Measurements from ENCODE around the gene LDAH.
A peak's percentile ranks its signal among the peaks of the same experiment; 100 is the strongest.

LDAH gene

DNA sequence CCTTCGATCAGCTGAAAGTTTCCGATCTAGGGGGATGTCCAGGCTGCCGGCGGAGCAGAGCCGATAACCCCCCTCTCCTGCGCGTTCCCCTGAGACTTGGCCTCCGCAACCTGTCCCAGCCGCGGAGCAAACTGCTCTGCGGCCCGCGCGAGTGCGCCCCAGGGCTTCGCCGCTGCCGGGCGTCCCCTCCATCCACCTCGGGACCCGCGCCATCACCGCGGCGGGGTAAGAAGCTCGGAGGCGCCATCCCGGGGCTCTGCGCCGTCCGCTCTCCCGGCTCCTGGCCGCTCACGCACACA, 156.9 kb downstream of the LDAH start:
- DNase-seq = no peak

DNA sequence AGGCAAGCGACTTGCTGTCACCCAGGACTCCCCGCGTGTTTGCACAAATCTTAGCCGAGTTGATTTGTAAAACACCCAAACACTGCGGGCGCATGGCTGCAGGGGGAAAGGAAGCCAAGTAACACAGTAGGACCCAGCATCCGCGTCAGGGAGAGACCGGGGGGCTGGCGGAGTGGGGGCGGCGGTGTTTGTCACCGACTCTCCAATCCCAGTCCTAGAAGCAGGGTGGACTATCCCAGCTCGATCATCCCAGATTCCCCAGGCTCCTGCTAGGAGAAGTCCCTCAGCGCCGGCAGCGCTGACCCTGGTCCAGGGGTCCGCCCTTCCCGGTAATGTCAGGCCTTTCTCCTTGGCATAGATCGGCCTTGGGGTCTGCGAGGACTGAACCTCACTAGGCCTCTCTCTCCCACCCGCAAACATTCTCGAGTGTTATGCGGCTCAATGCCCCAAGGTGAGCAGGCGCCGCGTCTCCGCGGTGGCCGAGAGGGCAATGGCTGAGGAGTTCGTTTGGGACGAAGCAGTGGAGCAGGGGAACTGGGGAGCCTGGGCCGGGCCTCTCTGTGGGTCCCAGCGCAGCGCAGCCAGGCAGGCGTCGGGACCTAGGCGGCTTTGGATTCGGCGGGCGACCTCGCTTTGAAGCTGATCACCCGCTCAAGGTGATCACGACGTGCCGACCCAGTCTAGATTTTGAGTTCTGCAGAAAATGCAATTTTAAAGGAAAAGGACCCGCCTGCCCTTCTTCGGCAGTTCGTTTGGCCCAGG, 157.5 kb downstream of the LDAH start:
- DNase-seq = no peak

DNA sequence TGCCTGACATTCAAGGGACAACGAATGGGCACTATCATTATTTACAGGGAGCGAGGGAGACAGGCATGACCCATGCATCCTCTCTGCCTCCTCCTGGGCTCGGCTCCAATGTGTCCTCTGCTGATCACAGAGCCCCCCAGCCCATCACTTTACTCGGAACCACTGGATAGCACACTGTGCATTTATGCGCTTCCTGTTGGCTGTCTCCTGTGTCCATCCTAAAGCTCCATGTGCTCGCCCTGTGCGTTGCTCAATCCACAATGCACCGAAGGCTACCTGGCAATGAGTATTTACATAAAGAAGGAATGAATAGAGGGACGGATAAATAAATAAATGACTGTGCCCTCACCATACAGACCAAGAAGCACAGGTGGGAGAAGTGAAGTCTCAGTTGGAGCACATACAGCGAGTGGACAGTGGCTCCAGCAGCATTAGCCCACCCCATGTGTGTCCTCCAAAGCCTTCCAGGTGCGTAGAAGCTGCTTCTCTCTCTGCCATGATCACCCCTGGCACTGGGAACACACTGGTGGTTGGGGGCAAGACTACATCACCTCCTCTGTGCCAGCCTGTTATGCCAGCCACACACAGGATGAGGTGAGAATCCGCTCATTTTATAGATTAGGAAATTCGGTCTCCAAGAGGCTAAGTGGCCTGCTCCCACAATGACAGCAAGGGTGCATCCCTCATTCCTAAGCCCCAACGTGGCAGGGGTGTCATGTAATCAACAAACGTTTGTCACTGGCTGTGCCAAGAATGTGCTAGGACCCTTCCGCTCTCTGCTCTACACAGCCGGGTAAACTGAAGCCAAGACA, 158.3 kb downstream of the LDAH start:
- no peak for DNase-seq

DNA sequence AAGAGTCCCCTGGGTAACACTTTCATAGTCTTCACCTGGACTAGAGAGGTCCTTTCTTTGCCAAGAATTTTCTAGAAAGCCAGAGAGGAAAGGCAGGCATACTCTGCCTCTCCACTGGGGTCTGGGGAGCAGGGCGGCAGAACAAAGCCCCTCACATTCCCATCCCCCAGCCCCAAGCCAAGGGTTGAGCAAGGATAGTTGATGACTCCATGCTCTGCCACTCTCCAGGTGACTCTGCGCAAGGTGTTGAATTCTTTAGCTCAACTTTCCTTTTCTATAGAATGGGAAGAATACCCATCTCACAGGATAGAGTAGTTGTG, 158.9 kb downstream of the LDAH start:
- no peak for DNase-seq

DNA sequence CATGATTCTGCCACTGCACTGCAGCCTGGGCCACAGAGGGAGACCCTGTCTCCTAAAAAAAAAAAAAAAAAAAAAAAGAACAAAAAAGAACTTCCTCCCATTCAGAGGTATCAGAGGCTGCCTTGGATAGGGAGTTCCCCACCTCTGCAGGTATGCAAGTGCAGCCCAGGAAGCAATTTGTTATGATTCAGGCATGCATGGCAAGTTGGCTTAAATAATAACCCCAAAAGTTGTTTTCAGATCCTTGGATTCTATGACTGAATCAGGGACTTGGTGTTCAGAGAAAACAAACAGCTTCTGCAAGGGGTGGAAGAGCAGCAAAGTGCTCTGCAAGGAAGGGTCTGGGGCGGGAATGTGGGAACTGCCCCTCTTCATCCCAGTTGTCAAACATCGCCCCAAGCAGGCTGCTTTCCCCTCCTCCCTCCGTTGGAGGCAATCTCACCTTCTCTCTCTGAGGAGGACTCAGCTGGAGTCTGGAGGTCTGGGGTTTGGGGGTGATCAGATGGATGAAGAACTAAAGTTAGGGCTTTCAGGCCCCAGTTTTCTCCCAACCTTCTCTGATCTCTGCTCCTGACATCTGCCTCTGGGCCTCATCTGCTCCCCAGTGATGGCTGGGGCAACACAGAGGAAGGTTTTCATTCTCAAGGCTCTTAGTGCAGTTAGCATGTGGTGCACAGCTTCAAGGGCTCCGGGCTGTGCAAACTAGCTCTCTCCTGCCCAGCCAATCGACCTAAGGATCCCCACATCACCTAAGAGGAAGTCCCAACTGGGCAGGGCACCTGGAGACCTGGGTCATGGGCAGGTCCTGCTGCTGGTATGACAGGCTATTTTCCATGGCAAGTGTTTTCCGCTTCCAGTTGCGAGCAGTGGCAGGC, 159.5 kb downstream of the LDAH start:
- no peak for DNase-seq

DNA sequence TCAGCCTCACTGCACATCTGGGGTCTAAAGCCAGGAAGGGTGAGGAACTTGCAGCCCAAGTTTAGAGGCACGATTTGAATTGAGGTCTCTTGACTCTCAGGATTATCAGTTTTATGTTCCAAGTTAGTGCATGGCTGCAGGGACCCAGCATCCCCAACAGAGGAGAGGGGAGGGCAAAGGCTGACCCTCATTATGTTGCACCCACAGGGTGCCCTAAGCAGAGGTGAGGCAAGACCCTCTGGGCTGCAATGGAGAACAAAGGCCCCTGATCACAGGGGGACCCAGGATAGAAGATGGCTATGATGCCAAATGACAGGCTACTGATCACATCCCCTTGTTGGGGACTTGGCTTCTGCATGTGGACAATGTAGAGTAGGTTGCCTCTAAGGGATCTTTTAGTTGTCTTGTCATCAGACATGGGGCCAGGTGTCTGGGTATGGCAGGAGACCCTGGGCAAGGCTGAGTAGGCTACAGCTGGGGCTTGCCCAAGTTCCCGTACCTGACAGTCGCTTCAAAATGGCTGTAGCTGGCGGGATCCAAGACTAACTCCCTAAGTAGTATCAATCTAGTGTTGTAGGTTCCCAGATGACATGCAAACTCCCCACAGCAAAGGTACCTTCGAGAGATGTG, 160.5 kb downstream of the LDAH start:
- no peak for DNase-seq

DNA sequence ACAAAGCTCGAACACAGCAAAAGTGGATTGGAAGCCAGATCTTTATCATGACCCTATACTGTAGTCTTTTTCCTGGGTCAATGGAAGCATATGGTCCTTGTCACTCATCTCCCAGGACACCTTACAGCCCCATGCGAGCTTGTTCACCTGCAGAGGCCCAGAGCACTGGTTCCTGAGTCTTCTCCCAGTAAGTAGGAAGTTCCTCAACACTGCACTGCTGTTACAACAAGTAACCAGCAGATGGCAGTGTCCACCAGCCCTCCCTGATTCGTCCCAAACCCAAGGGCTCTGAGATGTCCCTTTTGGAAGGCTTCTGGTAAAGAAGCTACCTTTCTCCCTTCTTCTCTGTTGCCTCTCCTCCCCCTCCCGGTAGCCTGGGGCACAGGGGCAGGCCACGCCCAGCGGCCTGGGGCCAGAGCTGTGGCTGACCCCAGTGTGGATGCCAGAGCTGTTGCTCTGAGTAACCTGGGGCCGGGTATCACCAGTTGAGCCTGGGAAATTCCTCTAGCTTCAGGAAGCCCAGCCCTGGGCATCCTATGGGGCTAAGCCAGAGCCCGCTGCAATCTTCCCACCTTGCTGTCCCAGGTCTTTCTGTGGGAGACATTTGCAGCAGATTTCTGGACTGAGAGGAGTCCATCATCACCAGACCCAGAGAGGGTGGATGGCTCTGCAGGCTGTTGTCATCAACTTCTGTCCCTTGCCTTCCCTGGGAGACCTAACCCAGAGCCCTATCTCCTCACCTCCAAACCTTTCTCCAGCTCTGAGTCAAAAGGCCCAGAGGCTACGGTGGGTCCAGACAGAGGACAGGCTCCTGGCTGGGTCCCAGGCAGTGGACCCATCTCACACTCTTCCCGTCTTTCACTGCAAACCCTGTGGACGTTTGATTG, 161.2 kb downstream of the LDAH start:
- DNase-seq = peak; percentile 53 to 61

DNA sequence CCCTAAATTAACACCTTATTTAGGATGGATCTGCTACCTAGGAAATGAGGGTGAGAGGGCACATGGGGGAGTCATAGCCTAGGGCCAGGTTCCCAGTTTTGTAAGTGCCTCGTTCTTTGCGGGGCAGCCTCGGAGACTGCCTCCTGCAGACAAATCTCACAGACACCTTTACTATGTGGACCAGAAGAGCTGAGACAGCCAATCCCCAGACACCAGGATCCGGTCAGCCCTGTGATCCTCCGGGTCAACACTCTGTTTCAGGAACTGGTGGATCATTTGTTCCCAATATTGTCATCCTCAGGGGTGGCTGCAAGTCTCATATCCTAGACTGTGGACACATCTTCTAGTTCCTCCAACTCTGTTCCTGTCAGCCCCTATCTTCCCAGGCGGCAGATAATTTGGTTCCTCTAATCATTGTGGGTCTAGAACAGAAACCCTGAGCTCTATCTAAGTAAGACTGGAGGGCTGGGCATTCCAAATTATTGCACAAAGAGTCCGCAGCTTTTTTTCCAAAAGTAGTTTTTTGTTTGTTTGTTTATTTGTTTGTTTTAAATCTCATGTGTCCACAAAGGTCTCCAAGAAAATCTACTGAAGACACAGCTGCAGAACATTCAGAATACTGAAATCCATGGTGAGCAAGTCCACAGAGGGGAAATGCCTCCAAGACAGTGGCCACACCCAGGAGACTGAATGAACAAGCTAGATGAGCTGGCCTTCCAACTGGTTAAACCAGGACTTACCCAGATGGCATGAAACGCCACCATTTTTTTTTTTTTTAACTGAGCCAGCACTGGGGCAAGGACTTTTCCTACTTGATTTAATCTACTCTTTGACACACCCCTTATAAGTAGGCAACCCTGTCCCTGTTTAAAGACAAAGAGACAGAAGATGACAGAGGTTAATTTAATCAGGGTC, 162.1 kb downstream of the LDAH start:
- no peak for DNase-seq

DNA sequence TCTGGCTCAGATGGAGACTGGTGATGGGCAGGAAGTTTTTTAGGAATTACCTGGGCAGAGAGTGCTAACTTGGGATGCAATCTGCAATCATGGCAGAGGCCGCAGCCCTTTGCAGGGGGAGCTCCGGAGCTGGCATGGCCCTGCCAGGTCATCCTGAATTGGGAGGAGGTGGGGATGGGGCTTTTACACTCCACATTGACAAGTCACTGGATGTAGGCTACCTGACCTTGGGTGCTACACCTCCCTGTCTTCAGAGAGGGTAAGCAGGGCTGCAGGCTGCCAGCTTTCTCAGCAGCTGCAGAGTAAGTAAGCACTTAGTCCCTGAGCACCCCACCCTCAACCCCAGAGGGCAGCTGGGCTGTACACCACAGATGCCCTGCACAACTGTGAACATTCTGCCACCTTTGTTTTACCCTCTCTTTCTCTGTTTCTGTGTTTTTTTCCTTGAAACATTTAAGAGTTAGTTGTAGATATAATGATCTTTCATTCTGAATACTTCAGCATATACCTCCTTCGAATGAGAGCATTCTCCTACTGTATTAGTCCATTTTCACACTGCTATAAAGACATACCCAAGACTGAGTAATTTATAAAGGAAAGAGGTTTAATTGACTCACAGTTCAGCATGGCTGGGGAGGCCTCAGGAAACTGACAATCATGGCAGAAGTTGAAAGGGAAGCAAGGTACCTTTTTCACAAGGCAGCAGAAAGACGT, 165.2 kb downstream of the LDAH start:
- no peak for DNase-seq

DNA sequence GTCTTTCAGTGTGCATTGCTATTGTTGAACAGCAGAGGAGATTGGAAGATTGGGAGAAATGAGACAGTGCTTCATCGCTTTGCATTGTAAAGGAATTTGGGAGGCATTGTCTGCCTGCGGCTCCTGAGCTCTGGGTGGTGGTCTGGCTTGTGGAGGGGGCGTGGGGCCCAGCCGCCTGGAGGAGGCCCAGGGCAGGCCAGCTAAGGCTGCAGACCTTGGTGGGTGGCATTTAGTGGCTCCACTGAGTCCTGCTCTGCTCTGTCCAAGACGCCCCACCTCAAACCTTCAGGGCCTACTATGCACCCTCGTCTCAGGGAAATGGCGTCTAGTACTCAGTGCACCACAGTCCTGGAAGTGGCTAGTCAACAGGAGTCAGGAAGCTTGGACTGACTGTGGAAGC, 166.3 kb downstream of the LDAH start:
- DNase-seq = no peak

DNA sequence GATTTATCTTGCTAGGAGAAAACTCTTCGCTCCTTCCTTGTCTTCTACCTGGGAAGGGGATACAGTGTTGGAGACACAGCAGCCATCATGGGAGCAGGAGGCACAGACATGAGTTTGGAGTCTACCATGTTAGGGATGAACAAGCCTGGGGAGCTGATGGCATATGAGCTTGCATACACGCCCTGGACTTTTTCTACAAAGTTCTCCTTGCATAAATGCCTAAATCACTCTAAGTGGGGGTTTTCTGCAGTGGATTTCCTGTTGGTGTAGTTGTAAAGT, 168.4 kb downstream of the LDAH start:
- DNase-seq = no peak

DNA sequence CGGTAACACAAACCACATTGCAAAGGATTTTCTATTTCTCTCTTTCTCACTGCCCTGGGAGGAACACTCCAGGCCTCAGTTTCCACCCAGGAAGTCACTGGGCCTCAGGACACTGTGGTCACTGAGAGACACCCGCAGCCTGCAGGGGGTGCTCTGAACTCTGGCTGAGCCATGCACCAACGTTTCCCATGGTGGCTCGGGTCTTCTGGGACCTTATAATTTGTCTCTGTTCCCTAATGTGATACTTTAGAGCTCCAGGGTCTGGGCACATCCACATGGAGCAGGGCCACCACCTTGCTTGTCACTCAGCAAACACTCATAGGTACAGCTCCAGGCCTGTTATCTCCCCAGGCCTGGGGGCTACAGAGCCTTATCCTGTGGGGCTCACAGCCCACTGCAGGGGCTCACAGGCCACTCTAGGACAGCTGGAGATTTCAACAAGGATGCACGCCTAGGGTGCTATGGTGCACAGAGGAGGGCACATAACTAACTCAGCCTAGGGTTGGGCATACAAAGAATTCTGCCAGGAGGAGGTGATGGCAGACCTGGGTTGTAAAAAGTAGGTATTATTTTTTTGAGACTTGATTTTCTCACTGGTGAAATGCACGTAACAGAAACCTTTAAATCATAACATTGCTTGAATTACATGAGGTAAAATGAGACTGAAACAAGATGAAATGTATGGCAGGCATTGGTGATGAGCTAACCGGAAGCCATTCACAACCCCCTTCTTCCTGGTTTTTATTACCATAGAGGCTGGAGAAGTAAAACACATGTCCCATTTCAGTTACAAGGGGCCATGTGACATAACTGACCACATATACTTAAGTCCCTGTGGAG, 169.0 kb downstream of the LDAH start:
- no peak for DNase-seq

DNA sequence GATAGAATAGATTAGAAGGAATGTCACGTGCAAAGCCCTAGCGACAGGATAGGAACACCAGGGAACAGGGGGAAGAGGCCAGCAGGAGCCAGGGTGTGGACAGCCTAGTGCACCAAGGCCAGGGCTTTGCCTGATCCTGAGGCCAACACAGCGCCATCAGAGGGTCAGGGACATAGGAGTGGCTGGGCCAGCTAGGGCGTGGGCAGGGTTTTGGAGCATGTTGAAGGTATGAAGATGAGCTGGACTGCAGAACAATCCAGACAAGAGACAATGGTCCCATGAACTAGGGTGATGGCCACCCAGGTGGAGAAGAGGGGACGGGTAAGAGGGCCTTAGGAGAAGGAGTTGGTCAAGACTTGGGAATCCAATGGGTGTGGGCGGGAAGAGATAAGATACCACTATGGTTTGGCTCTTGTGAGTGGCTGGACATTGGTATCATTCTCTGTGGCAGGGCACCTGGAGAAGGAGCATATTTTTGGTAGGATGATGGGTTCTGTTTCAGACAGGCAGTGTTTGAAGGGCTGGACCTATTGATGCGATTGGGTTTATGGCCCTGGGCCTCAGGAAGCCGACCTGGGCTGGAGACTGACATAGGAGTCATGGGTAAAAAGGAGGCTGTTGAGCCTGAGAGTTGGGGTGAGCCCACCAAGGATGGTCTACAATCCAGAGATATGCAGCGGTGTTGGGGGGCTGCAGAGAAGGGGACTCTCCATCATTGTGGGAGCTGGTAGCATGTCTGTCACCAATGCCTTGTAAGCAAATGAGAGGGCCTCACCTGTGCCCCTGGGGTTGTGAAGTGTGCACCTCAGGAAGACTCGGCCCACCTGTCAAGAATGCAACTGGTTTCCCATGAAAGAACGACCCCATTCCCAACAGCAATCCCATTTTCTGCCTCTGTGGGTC, 170.0 kb downstream of the LDAH start:
- DNase-seq = no peak

DNA sequence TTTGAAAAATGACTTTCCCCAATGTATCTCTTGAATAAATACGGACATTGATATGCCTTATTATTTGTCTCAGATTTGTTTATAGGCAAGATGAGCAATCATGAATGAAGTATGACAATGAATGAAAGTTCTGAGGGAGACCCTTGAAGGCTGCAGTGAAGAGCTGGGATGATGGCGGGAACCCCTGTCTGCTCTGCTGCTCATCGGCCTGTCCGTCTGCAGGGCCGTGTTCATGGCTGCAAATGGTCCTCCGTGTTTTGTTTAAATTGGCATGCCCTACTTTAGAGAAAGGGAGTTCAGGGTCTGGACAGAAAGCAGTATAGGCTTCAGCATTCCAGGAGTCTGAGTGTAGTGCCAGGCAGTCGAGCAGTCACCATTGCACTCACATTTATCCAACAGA, 170.8 kb downstream of the LDAH start:
- no peak for DNase-seq

DNA sequence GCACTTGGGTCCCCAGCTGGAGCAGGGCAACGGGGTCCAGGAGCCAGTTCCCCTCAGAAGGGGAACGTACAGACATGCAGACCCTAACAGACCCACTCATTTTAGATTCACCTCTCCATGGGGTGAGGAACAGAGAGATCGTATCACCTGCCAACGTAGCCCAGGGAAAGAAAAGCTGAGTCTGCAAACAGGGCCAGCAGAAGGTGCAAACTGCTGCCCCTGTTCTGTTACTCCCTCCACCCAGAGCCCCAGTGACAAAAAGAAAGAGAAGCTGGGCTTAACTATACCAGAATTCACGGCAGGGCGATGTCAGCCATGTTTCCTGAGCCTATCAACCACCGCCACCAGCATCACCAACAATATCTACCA, 171.2 kb downstream of the LDAH start:
- no peak for DNase-seq

DNA sequence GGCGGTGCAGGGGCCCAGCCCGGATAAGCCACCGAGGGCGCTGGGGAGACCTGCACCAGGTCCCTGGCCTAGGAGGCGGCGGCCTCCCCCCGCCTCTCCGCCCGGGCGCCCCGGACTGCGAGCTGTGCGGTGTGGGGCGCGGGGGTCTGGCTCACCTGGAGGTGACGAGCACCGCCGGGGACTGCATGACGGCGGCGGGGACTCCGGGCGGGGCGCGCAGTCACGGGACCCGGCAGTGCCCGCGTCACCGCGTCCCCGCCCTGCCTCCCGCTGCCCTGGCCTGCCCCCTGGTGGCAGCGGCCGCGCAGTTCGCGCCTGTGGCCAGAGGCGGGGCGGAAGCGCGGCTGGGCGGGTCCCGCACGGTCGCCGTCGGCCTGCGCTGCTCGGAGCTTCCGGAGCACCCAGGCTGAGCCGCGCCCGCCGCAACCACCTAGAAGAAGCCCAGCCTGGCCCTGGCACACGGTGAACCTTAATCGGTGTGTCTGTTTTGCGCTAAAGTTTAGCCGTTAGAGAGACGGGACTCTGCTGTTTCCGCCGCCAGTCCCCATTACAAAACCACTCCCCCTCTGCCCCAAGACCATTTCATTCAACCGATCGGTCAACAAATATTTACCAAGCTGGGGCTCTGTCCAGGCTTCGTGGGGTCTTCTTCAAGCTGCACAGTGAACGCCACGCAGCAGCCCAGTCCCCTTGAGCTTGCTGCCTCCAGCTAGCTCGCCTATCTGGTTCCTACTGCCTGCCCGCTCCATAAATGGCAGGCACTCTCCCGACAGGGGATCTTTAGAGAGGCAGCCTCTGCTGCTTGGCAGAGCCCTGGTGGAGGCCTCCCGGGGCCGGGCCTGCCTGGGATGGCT, 171.8 kb downstream of the LDAH start, which contains the start of gene HS1BP3:
TSS of gene HS1BP3 (minus strand) at position 222 of the 854 bp plus-strand sequence. CDS start at position 187, 35 bp downstream.
- peak; percentile 83 to 85 for DNase-seq

DNA sequence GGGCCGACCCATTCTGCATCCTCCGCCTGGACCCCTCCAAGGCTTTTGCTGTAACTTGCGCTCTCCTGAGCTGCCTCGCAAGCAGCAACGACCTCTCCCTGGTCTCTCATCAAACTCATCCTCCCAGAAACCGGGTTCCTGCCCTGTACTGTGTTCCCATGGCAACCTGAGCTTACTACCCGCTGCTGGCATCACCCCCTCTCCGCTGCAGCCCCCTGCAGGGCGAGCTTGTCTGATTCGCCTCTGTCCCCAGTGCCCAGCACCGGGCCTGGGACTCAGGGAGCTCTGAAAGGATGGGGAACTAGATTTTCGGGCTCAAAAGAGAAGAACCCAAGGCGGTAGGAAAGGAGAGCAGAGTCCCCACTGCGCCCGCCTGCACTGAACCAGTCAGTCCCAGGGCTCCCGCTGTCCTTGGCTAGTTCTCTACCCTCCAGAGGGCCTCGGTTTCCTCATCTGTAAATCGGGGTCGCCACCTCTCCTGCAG, 172.5 kb downstream of the LDAH start:
- peak in 1 of 2 donors; percentile 25 for DNase-seq

Measured in activated CD4-positive, alpha-beta T cell treated with anti-CD3 and anti-CD28 coated beads for 4 hours (primary cell).